ENCODE data around the gene PPP1R14C. TPM values are rescaled to one million over a fixed set of nuclear protein-coding genes. Genes with fewer than 3 reads are reported as not detected.

The PPP1R14C gene
- total RNA-seq, 3 donors from 2014 or later, result 11.1 to 33.5 (median 25.2) TPM

DNA sequence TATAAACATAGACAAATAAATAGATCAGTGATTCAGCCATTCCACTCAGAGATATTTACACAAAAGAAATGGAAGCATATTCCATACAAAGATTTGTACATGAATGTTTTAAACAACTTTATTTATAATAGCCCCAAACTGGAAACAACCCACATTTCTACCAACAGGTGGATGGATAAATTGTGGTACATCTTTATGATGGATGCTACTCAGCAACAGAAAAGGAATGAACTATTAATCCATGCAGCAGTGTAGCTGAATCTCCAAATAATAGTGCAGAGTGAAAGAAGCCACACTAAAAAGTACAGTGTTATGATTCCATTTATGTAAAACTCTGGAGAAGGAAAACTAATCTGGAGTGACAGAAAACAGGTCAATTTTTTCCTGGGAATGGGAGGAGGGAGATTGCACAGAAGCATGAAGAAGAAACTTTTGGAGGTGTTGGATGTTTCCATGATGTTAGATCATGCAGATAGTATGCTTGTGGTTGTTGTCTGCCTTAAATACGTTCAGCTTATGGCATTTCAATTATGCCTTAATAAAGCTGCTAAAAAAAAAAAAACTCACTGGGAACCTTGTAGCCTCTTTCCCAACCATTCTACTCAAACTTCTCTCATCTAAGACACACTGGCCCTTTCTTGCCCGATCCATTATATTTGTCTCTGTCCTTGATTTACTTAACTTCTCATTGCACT lies 100.9 kb downstream of the PPP1R14C start:
- intact Hi-C loops (cut with DNase I, micrococcal nuclease), result no loop called here
- Histone ChIP-seq H3K9me3 (peaks cover 5% of the 10 kb centered on the region), H3K36me3 (ENCODE audit: low read depth) (no peaks in the 10 kb centered on the region), H3K4me1 (ENCODE audit: low read depth) (no peaks in the 10 kb centered on the region), H3K4me3 (no peak overlapping the region)
- ATAC-seq, result no peak
- no peak for TF ChIP-seq CTCF (IDR thresholded peaks at IDR 0.05)
- no peak for DNase-seq

- ATAC-seq, result no peak
These were observed 102.5 kb downstream of the PPP1R14C start for GRCh38 chr6:150245148-150245935.

GRCh38 chr6:150247803-150248202 lies 105.0 kb downstream of the PPP1R14C start:
- DNase-seq (no peak), ATAC-seq (no peak)
- Histone ChIP-seq H3K9me3 (peaks cover 5% of the 10 kb centered on the region), H3K4me3 (no peak overlapping the region), H3K36me3 (ENCODE audit: low read depth) (no peaks in the 10 kb centered on the region), H3K4me1 (ENCODE audit: low read depth) (no peaks in the 10 kb centered on the region)
- intact Hi-C loops (cut with DNase I, micrococcal nuclease), result no loop called here
- TF ChIP-seq CTCF (IDR thresholded peaks at IDR 0.05), result no peak

More at GRCh38 chr6:150245148-150245935, 102.5 kb downstream of the PPP1R14C start:
- DNase-seq, result no peak
- TF ChIP-seq CTCF (IDR thresholded peaks at IDR 0.05), result no peak
- Histone ChIP-seq H3K36me3 (ENCODE audit: low read depth) (no peaks in the 10 kb centered on the region), H3K4me3 (no peak overlapping the region), H3K4me1 (ENCODE audit: low read depth) (no peaks in the 10 kb centered on the region), H3K9me3 (peaks cover 5% of the 10 kb centered on the region)
- intact Hi-C loops (cut with DNase I, micrococcal nuclease), result no loop called here

- peaks cover 5% of the 10 kb centered on the region for H3K9me3 ChIP-seq
- no peak for TF ChIP-seq CTCF (IDR thresholded peaks at IDR 0.05)
- ATAC-seq (no peak), DNase-seq (no peak)
- intact Hi-C loops (cut with DNase I, micrococcal nuclease), result no loop called here
- H3K36me3 ChIP-seq (ENCODE audit: low read depth), result no peaks in the 10 kb centered on the region
- no peaks in the 10 kb centered on the region for H3K4me1 ChIP-seq (ENCODE audit: low read depth)
- H3K4me3 ChIP-seq, result no peak overlapping the region
These were observed 105.5 kb downstream of the PPP1R14C start for GRCh38 chr6:150248300-150248699.

- no peaks in the 10 kb centered on the region for H3K36me3 ChIP-seq (ENCODE audit: low read depth)
These were observed 106.4 kb downstream of the PPP1R14C start for GRCh38 chr6:150249261-150249660.

More at GRCh38 chr6:150249261-150249660, 106.4 kb downstream of the PPP1R14C start:
- Histone ChIP-seq H3K9me3 (peaks cover 5% of the 10 kb centered on the region), H3K4me3 (no peak overlapping the region), H3K4me1 (ENCODE audit: low read depth) (no peaks in the 10 kb centered on the region)
- DNase-seq (no peak), ATAC-seq (no peak)
- intact Hi-C loops (cut with DNase I, micrococcal nuclease), result no loop called here
- TF ChIP-seq CTCF (IDR thresholded peaks at IDR 0.05), result no peak
